GM12878 (cell line): ENCODE measurements around the gene CTNNA3. TPM values are rescaled to one million over a fixed set of nuclear protein-coding genes. Genes with fewer than 3 reads are reported as not detected.

Source experiments
- ATAC-seq: fragments of 200-7000 bp; cut with Tn5 transposase; 3 replicates; pipeline ENCODE4 v1.9.1; 2020; ENCODE audit warnings: mild to moderate bottlenecking, moderate library complexity
- BruUV-seq: library from RNA; stranded (reverse); fragments of 400-500 nt; replicated peaks from 2 replicates; lab custom pipeline; 2021; lab: Mats Ljungman, UMichigan
- CTCF ChIA-PET: fragments of 300-600 bp; sonication (Branson Sonifier 250); formaldehyde crosslinking; extraction: SDS; loops from one replicate; lab custom pipeline; 2021; ENCODE audit warnings: inconsistent platforms; lab: Yijun Ruan, JAX
- POLR2A ChIA-PET: fragments of 350-600 bp; formaldehyde crosslinking; extraction: SDS; loops from one replicate; lab custom pipeline; 2021; ENCODE audit warnings: inconsistent platforms; lab: Charles Lee
- RAD21 ChIA-PET: fragments of 300-600 bp; sonication (Branson Sonifier 250); formaldehyde crosslinking; loops from one replicate; lab custom pipeline; 2023; ENCODE audit warnings: antibody characterized with exemption; ENCODE audit not compliant: unreplicated experiment; lab: Charles Lee
- SMC1A ChIA-PET: fragments of 300-600 bp; sonication (Branson Sonifier 250); formaldehyde crosslinking; loops from one replicate; lab custom pipeline; 2023; ENCODE audit not compliant: unreplicated experiment, uncharacterized antibody; lab: Charles Lee
- DNase-seq: peaks from one replicate; pipeline ENCODE4 v3.0.0-alpha.2; 2011; ENCODE audit warnings: low read depth, low spot score
- FAIRE-seq: peaks from 3 replicates; lab custom pipeline; 2011; peaks lifted over from hg19 to GRCh38; lab: Jason Lieb, UNC
- H2AFZ ChIP-seq: 2 replicates; pipeline ENCODE4 v1.6.0; 2011; ENCODE audit warnings: low read depth, low read length, control low read depth; ENCODE audit not compliant: control insufficient read depth
- H3K27ac ChIP-seq: 2 replicates; pipeline ENCODE4 v1.5.1; 2011; ENCODE audit warnings: control low read depth; ENCODE audit not compliant: control insufficient read depth, insufficient read depth
- H3K27me3 ChIP-seq, 2 experiments: replicated peaks in 1 of 2; 2 replicates each; pipeline versions ENCODE4 v1.6.0 to v1.6.1; 2011; ENCODE audit warnings: low read length in 1 of 2; ENCODE audit not compliant: control insufficient read depth in 2 of 2, insufficient read depth in 2 of 2
- H3K36me3 ChIP-seq, 2 experiments: 2 replicates each; pipeline ENCODE4 v1.5.1; 2011; ENCODE audit warnings: low read length in 1 of 2; ENCODE audit not compliant: control insufficient read depth in 2 of 2, insufficient read depth in 2 of 2
- H3K4me1 ChIP-seq: 2 replicates; pipeline ENCODE4 v1.6.1; 2011; ENCODE audit warnings: mild to moderate bottlenecking, low read length, moderate library complexity, mixed read lengths; ENCODE audit not compliant: control insufficient read depth, insufficient read depth
- H3K4me2 ChIP-seq: 2 replicates; pipeline ENCODE4 v1.6.0; 2011; ENCODE audit warnings: control low read depth; ENCODE audit not compliant: control insufficient read depth, insufficient read depth
- H3K4me3 ChIP-seq: fragments of 200-600 bp; sonication (generic); 2 replicates; pipeline ENCODE4 v1.5.1; 2016
- H3K79me2 ChIP-seq: 2 replicates; pipeline ENCODE4 v1.6.0; 2011; ENCODE audit warnings: low read length; ENCODE audit not compliant: control insufficient read depth, insufficient read depth
- H3K9ac ChIP-seq: 2 replicates; pipeline ENCODE4 v1.8.0; 2011; ENCODE audit warnings: low read length, control low read depth, mixed read lengths; ENCODE audit not compliant: control insufficient read depth, insufficient read depth
- H3K9me3 ChIP-seq: replicated peaks from 3 replicates; pipeline ENCODE4 v1.5.1; 2011; ENCODE audit warnings: mild to moderate bottlenecking, low read length; ENCODE audit not compliant: control insufficient read depth, insufficient read depth
- H4K20me1 ChIP-seq: 2 replicates; pipeline ENCODE4 v1.6.0; 2011; ENCODE audit not compliant: control insufficient read depth, insufficient read depth
- FOXK2 ChIP-seq: fragments of 450-650 bp; IDR thresholded peaks from 2 replicates; pipeline ENCODE4 v1.6.1; 2017; ENCODE audit warnings: mild to moderate bottlenecking, moderate library complexity
- FOXM1 ChIP-seq: IDR thresholded peaks from 2 replicates; pipeline ENCODE4 v1.6.1; 2012; ENCODE audit warnings: low read depth, mild to moderate bottlenecking, inconsistent platforms, low read length, moderate library complexity
- GABPA ChIP-seq: IDR thresholded peaks from 2 replicates; pipeline ENCODE4 v1.6.1; 2014; ENCODE audit warnings: antibody characterized with exemption, low read depth, mild to moderate bottlenecking, inconsistent platforms
- IKZF2 ChIP-seq, 2 experiments: fragments of 450-650 bp; IDR thresholded peaks; 2 replicates each; pipeline ENCODE4 v1.6.1; 2017; ENCODE audit warnings: mild to moderate bottlenecking in 2 of 2, moderate library complexity in 2 of 2
- MEF2B ChIP-seq: fragments of 450-650 bp; IDR thresholded peaks from 2 replicates; pipeline ENCODE4 v1.6.1; 2018; ENCODE audit warnings: mild to moderate bottlenecking, moderate library complexity; ENCODE audit not compliant: partially characterized antibody, poor library complexity, severe bottlenecking
- MTA2 ChIP-seq: fragments of 450-650 bp; IDR thresholded peaks from 2 replicates; pipeline ENCODE4 v1.6.1; 2016; ENCODE audit warnings: low read depth, mild to moderate bottlenecking, moderate library complexity
- POLR2A ChIP-seq: IDR thresholded peaks from 2 replicates; pipeline ENCODE4 v1.6.1; 2011; ENCODE audit warnings: low read depth, mild to moderate bottlenecking, low read length
- SIN3A ChIP-seq: IDR thresholded peaks from 2 replicates; pipeline ENCODE4 v1.6.1; 2012; ENCODE audit warnings: low read depth, low read length, improper control_type of control experiment
- SMC3 ChIP-seq: IDR thresholded peaks from 2 replicates; pipeline ENCODE4 v1.6.1; 2011; ENCODE audit warnings: low read length, improper control_type of control experiment, borderline replicate concordance
- SRF ChIP-seq, 2 experiments: IDR thresholded peaks; 2 replicates each; pipeline ENCODE4 v1.6.1; 2011; ENCODE audit warnings: low read depth in 2 of 2, low read length in 2 of 2, mild to moderate bottlenecking in 1 of 2, moderate library complexity in 1 of 2
- SUPT20H ChIP-seq: IDR thresholded peaks from 2 replicates; pipeline ENCODE4 v1.6.1; 2011; ENCODE audit warnings: low read depth, mild to moderate bottlenecking, low read length, moderate library complexity, borderline replicate concordance; ENCODE audit not compliant: control insufficient read depth
- ZNF24 ChIP-seq: fragments of 450-650 bp; IDR thresholded peaks from 2 replicates; pipeline ENCODE4 v1.6.1; 2017; ENCODE audit warnings: antibody characterized with exemption, mild to moderate bottlenecking
- ZNF274 ChIP-seq: IDR thresholded peaks from one replicate; pipeline ENCODE4 v1.8.0; 2011; ENCODE audit not compliant: insufficient read length, insufficient read depth
- in situ Hi-C: fragments of 300-500 bp; cut with MboI; formaldehyde crosslinking; loops from 9 replicates; pipeline ENCODE4 v1.14.3; 2018; ENCODE audit warnings: mixed read lengths
- intact Hi-C: fragments of 100-400 bp; cut with micrococcal nuclease; formaldehyde crosslinking; loops from one replicate; pipeline ENCODE4 v1.14.2; 2022; ENCODE audit not compliant: unreplicated experiment
- polyA plus RNA-seq, 11 experiments: library from polyadenylated mRNA; depleted of rRNA in 4 of 11; unstranded in 6 of 11; stranded (reverse) in 5 of 11; fragments of >200 nt; fragmentation: Nextera tagmentation in 4 of 11; fragmentation: Illumina TruSeq in 1 of 11; extraction: Ambion mirVana in 4 of 11; extraction: Trizol in 1 of 11; gene quantifications; 1 replicate in 1 of 11; 2 replicates in 10 of 11; pipeline versions ENCODE4 v1.2.1 to v1.2.3, GENCODE V29; 2011 to 2016; ENCODE audit warnings: inconsistent platforms in 2 of 11, missing spikeins in 2 of 11, low read depth in 1 of 11
- total RNA-seq, 4 experiments: library from RNA; depleted of rRNA in 3 of 4; stranded (reverse); fragments of >200 nt in 3 of 4; fragmentation: Illumina TruSeq in 1 of 4; extraction: Trizol in 1 of 4; gene quantifications; 2 replicates each; pipeline versions ENCODE4 v1.2.1 to v1.2.3, GENCODE V29; 2013 to 2021
- TF ChIP-seq, protein P1 (sequence below): fragments of 450-650 bp; IDR thresholded peaks from 2 replicates; pipeline ENCODE4 v1.6.1; 2017; ENCODE audit warnings: low read depth, mild to moderate bottlenecking, moderate library complexity
- TF ChIP-seq, protein P2 (sequence below): fragments of 450-650 bp; conservative IDR thresholded peaks from 2 replicates; pipeline ENCODE4 v1.6.1; 2017; ENCODE audit warnings: mild to moderate bottlenecking, moderate library complexity
- TF ChIP-seq, protein P3 (sequence below): fragments of 450-650 bp; IDR thresholded peaks from 2 replicates; pipeline ENCODE4 v1.6.1; 2014; ENCODE audit warnings: mild to moderate bottlenecking
- TF ChIP-seq, protein P4 (sequence below): fragments of 450-650 bp; IDR thresholded peaks from 2 replicates; pipeline ENCODE4 v1.6.1; 2017; ENCODE audit warnings: mild to moderate bottlenecking

The CTNNA3 gene
- total and polyA plus RNA-seq, 10 of the 15 experiments (the other 5 are each of a cell fraction or from before 2014, with no cell fraction given) = under 0.01 to 4.5 (median 0.22) TPM; not detected in 2

DNA sequence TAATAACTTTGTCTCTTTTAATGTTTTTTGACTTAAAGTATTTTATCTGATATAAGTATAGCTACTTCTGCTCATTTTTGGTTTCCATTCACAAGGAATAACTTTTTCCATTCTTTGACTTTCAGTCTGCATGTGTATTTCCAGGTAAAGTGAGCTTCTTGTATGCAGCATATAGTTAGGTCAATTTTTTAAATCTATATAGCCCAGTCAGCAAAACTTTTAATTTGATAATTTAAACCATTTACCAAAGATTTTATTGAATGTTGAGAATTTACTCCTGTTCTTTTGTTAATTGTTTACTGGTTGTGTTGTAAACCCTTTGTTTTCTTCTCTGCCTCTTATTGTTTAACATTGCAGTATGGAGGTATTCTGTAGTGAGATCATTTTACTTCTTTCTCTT lies 1467.1 kb downstream of the CTNNA3 start:
- POLR2A ChIA-PET = no interaction called here

More for the DNA sequence above, 1467.1 kb downstream of the CTNNA3 start:
- Histone ChIP-seq H3K4me1 (no peaks in the 10 kb centered on the region), H3K27ac (no peak overlapping the region), H3K27me3 (no peaks in the 10 kb centered on the region), H2AFZ (no peak overlapping the region), H3K79me2 (no peaks in the 10 kb centered on the region), H3K4me2 (no peak overlapping the region), H3K9ac (no peak overlapping the region), H4K20me1 (no peaks in the 10 kb centered on the region), H3K4me3 (no peak overlapping the region), H3K36me3 (no peaks in the 10 kb centered on the region), H3K9me3 (no peaks in the 10 kb centered on the region; the same call in 1 of the 3 replicates)
- BruUV-seq = no TSS peak
- CTCF ChIA-PET = no interaction called here
- FAIRE-seq (no peak), ATAC-seq (no peak), DNase-seq (no peak)
- TF ChIP-seq POLR2A (no peak), MTA2 (no peak), FOXM1 (no peak), FOXK2 (no peak), SRF (IDR thresholded peaks at IDR 0.05; ENCODE audit: low read depth in 2 of 2, low read length in 2 of 2) (no peak), SIN3A (no peak), ZNF24 (no peak), ZNF274 (no peak), SMC3 (no peak), SUPT20H (no peak), MEF2B (no peak), GABPA (no peak), IKZF2 (IDR thresholded peaks at IDR 0.05) (no peak)
- TF ChIP-seq, protein P1, sequence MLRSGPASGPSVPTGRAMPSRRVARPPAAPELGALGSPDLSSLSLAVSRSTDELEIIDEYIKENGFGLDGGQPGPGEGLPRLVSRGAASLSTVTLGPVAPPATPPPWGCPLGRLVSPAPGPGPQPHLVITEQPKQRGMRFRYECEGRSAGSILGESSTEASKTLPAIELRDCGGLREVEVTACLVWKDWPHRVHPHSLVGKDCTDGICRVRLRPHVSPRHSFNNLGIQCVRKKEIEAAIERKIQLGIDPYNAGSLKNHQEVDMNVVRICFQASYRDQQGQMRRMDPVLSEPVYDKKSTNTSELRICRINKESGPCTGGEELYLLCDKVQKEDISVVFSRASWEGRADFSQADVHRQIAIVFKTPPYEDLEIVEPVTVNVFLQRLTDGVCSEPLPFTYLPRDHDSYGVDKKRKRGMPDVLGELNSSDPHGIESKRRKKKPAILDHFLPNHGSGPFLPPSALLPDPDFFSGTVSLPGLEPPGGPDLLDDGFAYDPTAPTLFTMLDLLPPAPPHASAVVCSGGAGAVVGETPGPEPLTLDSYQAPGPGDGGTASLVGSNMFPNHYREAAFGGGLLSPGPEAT = no peak
- TF ChIP-seq, protein P2, sequence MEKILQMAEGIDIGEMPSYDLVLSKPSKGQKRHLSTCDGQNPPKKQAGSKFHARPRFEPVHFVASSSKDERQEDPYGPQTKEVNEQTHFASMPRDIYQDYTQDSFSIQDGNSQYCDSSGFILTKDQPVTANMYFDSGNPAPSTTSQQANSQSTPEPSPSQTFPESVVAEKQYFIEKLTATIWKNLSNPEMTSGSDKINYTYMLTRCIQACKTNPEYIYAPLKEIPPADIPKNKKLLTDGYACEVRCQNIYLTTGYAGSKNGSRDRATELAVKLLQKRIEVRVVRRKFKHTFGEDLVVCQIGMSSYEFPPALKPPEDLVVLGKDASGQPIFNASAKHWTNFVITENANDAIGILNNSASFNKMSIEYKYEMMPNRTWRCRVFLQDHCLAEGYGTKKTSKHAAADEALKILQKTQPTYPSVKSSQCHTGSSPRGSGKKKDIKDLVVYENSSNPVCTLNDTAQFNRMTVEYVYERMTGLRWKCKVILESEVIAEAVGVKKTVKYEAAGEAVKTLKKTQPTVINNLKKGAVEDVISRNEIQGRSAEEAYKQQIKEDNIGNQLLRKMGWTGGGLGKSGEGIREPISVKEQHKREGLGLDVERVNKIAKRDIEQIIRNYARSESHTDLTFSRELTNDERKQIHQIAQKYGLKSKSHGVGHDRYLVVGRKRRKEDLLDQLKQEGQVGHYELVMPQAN = no peak
- TF ChIP-seq, protein P3, sequence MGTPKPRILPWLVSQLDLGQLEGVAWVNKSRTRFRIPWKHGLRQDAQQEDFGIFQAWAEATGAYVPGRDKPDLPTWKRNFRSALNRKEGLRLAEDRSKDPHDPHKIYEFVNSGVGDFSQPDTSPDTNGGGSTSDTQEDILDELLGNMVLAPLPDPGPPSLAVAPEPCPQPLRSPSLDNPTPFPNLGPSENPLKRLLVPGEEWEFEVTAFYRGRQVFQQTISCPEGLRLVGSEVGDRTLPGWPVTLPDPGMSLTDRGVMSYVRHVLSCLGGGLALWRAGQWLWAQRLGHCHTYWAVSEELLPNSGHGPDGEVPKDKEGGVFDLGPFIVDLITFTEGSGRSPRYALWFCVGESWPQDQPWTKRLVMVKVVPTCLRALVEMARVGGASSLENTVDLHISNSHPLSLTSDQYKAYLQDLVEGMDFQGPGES = no peak
- TF ChIP-seq, protein P4, sequence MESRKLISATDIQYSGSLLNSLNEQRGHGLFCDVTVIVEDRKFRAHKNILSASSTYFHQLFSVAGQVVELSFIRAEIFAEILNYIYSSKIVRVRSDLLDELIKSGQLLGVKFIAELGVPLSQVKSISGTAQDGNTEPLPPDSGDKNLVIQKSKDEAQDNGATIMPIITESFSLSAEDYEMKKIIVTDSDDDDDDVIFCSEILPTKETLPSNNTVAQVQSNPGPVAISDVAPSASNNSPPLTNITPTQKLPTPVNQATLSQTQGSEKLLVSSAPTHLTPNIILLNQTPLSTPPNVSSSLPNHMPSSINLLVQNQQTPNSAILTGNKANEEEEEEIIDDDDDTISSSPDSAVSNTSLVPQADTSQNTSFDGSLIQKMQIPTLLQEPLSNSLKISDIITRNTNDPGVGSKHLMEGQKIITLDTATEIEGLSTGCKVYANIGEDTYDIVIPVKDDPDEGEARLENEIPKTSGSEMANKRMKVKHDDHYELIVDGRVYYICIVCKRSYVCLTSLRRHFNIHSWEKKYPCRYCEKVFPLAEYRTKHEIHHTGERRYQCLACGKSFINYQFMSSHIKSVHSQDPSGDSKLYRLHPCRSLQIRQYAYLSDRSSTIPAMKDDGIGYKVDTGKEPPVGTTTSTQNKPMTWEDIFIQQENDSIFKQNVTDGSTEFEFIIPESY = no peak
- SMC1A ChIA-PET = no interaction called here
- intact Hi-C loops = no loop called here
- in situ Hi-C loops = no loop called here
- RAD21 ChIA-PET = no interaction called here
